VCaP (cell line): ENCODE data around the gene SPOCD1.

Source experiments
- H3K27ac ChIP-seq: fragments of 450-650 bp; 2 replicates; pipeline ENCODE4 v1.5.1; 2017
- TF ChIP-seq, protein P1 (sequence below): fragments of 450-650 bp; conservative IDR thresholded peaks from 2 replicates; pipeline ENCODE4 v1.5.1; 2017; ENCODE audit warnings: mild to moderate bottlenecking, moderate library complexity

The SPOCD1 gene

DNA sequence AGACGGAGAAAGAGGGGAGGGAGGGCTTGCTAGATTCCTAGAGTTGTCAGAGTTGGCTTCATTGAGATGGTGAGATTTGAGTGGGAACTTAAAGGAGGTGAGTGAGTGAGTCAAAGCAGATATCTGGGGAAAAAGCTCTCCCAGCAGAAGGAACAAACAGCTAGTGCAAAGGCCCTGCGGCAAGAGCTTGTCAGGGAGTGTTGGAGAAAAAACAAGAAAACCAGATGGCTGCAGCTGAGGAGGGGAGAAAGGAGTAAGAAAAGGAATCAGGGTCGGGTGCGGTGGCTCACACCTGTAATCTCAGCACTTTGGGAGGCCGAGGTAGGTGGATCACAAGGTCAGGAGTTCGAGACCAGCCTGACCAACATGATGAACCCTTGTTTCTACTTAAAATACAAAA lies 40.3 kb upstream of the SPOCD1 start:
- TF ChIP-seq, protein P1, sequence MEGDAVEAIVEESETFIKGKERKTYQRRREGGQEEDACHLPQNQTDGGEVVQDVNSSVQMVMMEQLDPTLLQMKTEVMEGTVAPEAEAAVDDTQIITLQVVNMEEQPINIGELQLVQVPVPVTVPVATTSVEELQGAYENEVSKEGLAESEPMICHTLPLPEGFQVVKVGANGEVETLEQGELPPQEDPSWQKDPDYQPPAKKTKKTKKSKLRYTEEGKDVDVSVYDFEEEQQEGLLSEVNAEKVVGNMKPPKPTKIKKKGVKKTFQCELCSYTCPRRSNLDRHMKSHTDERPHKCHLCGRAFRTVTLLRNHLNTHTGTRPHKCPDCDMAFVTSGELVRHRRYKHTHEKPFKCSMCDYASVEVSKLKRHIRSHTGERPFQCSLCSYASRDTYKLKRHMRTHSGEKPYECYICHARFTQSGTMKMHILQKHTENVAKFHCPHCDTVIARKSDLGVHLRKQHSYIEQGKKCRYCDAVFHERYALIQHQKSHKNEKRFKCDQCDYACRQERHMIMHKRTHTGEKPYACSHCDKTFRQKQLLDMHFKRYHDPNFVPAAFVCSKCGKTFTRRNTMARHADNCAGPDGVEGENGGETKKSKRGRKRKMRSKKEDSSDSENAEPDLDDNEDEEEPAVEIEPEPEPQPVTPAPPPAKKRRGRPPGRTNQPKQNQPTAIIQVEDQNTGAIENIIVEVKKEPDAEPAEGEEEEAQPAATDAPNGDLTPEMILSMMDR: no peak
- no peak overlapping the region for H3K27ac ChIP-seq

DNA sequence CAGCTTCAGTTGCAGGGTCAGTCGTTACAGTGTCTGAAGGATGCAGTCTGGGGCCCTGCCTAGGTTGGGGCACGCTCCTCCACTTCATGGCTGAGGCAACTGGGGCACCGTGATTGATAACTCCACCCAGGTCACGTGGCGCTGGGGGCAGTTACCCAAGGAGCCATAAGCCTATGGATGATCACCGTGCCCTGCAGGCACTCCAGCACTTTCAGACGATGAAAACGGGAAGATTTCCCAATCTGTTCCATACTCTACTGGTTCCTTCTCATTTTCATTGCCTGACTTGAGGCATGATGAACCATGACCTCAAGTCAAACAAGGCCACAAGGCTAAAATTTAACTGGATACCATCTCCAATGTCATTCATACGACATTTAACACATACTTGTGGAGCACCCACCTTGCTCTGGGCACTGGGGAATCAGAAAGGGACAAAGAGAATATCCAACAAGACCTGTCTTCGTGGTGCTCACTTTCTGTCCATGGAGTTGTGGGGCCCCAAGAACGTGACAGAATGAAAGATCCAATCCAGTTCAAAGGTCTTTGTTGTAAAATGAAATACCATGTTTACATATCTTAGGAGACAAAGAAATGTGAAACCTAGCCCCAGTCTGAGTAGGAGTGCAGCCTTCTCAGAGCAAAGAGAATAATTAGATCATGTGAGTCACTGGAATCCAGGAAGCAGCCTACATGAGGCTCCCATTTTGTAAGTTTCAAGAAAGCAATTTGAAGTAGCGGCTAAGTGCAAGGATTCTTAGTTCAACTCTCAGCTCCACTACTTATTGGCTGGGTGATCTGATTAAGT lies 39.4 kb upstream of the SPOCD1 start:
- no peak overlapping the region for H3K27ac ChIP-seq
- TF ChIP-seq, protein P1: no peak

DNA sequence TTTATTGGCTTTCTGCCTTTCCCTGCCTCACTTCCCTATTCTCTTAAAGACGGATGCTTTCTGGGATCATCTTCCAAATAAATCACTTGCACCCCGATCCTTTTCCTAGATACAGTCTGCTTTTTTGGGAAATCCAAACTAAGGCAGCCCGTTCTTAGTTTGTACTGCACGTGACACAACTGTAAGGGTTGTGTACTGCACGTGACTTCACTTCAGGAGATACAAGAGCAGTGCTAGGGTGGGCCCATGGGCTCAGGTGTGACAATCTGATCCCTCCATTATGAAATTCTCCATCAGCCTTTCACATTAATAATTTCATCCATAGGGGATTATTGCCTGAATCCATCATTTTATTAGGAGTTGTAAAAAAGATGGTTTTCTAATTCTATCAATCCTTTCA lies 33.8 kb upstream of the SPOCD1 start:
- TF ChIP-seq, protein P1: no peak

DNA sequence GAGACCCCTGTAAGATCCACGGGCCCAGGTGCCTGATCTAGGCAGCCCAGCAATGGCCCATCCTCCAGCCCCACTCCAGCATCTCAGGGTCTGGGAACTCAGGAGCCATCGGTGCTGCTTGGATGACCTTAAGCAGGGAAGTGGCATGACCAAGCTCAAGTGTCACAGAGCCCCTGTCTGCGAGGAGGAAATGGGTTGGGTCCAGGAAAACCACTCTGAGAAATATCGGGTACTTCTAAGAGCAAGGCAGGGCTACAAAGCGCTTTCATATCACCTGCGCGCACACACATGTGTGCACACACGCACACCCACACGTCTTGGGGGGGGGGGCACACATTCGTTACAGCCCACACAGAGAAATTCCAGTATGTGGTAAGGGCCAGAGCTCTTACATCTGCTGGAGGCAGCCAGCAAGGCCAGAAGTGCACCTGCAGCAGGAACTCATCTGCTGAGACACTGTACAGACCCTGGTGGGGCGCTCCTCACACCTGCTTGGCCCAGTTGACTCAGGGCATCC lies 32.6 kb upstream of the SPOCD1 start:
- TF ChIP-seq, protein P1: no peak
- H3K27ac ChIP-seq: no peak overlapping the region

More for the DNA sequence above, 33.8 kb upstream of the SPOCD1 start:
- no peak overlapping the region for H3K27ac ChIP-seq

DNA sequence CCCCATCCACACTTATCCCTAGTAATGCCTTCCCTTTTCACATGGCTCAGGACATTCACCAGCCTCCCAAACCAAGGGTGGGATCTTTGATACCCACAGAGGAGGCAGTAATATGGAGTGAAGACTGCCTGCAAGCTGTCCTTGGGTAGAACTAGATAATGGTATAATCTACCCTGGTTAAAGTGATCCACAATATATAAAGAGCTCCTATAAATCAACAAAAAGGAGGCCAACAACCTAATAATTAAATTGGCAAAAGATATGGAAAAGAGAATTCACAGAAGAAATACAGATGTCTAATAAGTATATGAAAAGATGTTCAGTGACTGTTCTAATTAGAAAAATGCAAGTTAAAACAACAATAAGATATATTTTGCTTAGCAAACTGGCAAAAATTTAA lies 30.7 kb upstream of the SPOCD1 start:
- TF ChIP-seq, protein P1: no peak
- no peak overlapping the region for H3K27ac ChIP-seq

DNA sequence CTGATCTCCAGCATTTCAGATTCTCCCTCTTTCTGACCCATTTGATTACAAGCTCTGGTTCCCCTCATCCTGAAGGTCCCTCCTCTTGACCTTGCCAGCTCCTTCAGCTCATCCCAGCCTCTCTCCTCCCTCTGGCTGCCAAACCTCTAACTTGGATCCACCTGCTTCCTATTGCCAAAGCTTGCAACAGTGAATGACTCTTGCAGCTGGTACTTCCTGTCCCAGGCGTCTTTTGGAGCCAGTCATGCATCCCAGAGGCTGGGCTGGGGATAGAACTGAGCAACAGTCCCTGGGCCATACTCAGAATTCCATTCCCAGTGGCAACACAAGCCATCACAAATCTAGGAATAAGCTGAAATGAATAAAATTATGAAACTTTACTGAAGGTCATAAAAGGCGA lies 27.7 kb upstream of the SPOCD1 start:
- TF ChIP-seq, protein P1: no peak
- H3K27ac ChIP-seq: peak overlapping the region; percentile 15; the same call in 1 of the 2 replicates

DNA sequence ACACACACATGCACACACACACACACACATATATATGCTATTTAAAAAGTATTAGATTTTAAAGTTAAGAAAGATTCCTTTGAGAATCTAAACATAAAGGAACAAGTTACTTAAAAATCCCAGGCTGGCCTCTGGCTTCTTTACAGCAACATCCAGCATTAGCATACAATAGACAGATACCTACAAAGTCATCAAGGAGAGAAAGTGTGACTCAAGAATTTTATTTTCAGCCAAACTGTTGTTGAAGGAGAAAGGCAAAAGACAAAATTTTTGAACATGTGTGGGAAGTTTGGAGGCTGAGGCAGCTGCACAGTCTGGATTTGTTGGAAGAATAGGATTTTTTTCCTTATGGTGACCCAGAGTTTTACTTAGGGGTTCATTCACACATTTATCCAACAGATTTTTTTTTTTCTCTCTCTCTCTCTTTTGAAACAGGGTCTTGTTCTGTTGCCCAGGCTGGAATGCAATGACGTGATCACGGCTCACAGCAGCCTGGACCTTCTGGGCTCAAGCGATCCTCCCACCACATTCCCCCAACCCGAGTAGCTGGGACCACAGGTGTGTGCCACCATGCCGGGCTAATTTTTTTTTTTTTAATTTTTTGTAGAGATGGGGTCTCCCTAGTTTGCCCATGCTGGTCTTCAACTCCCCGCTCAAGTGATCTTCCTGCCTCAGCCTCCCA lies 24.0 kb upstream of the SPOCD1 start:
- TF ChIP-seq, protein P1: no peak
- no peak overlapping the region for H3K27ac ChIP-seq
